HepG2 (cell line): ENCODE results near the gene IFNLR1. TPM values are rescaled to one million over a fixed set of nuclear protein-coding genes. Genes with fewer than 3 reads are reported as not detected.

ENCODE experiments used
- ATAC-seq: fragments of 200-7000 bp; cut with Tn5 transposase; 3 replicates; pipeline ENCODE4 v1.9.1; 2020; ENCODE audit warnings: mild to moderate bottlenecking, moderate library complexity
- BruUV-seq: library from RNA; stranded (reverse); fragments of 400-500 nt; replicated peaks from 2 replicates; lab custom pipeline; 2021; lab: Mats Ljungman, UMichigan
- CTCF ChIA-PET: fragments of 300-600 bp; formaldehyde crosslinking; extraction: SDS; loops from one replicate; lab custom pipeline; 2021; ENCODE audit warnings: low total read pairs, inconsistent platforms, low intra/inter-chr PET ratio; lab: Yijun Ruan, JAX
- POLR2A ChIA-PET: fragments of 350-600 bp; sonication (Branson Sonifier 250); formaldehyde crosslinking; loops from one replicate; lab custom pipeline; 2020; ENCODE audit warnings: antibody characterized with exemption, inconsistent platforms; lab: Yijun Ruan, JAX
- DNase-seq: peaks from one replicate; pipeline ENCODE4 v3.0.0-alpha.2; 2015; ENCODE audit warnings: low spot score
- FAIRE-seq: peaks from 3 replicates; lab custom pipeline; 2011; peaks lifted over from hg19 to GRCh38; lab: Jason Lieb, UNC
- H2AFZ ChIP-seq: one replicate; pipeline ENCODE4 v1.6.1; 2011; ENCODE audit warnings: low read length, inconsistent platforms
- H3K27ac ChIP-seq: fragments of 300-600 bp; 3 replicates; pipeline ENCODE4 v1.8.0; 2011; ENCODE audit warnings: mixed run types, mild to moderate bottlenecking, mixed read lengths, low read length, inconsistent platforms; ENCODE audit not compliant: insufficient read depth; ENCODE audit errors: extremely low read length
- H3K27me3 ChIP-seq, 2 experiments: fragments of 200-600 bp in 1 of 2; 2 replicates in 1 of 2; 3 replicates in 1 of 2; pipeline versions ENCODE4 v1.6.0 to v1.8.0; 2011; ENCODE audit warnings: low read length in 2 of 2, mild to moderate bottlenecking in 2 of 2, moderate library complexity in 2 of 2, inconsistent platforms in 1 of 2; ENCODE audit not compliant: insufficient read depth in 2 of 2, control insufficient read depth in 1 of 2
- H3K36me3 ChIP-seq, 2 experiments: fragments of 200-600 bp in 1 of 2; replicated peaks in 1 of 2; 2 replicates in 1 of 2; 3 replicates in 1 of 2; pipeline versions ENCODE4 v1.5.1 to v1.8.0; 2011; ENCODE audit warnings: low read length in 2 of 2, inconsistent platforms in 1 of 2; ENCODE audit not compliant: insufficient read depth in 2 of 2, control insufficient read depth in 1 of 2
- H3K4me1 ChIP-seq: 2 replicates; pipeline ENCODE4 v1.5.1; 2012; ENCODE audit warnings: low read length, inconsistent platforms; ENCODE audit not compliant: insufficient read depth
- H3K4me2 ChIP-seq: 2 replicates; pipeline ENCODE4 v1.6.0; 2011; ENCODE audit warnings: low read depth, low read length, inconsistent platforms
- H3K4me3 ChIP-seq, 3 experiments: fragments of 200-600 bp in 1 of 3; sonication (generic), shearing (Covaris generic) in 1 of 3; replicated peaks in 1 of 3; 2 replicates each; pipeline ENCODE4 v1.5.1; 2011 to 2016; ENCODE audit warnings: low read length in 3 of 3, inconsistent platforms in 2 of 3, low read depth in 2 of 3, mild to moderate bottlenecking in 2 of 3, control low read depth in 1 of 3, mixed read lengths in 1 of 3; ENCODE audit not compliant: insufficient read depth in 1 of 3
- H3K79me2 ChIP-seq: one replicate; pipeline ENCODE4 v1.6.1; 2011; ENCODE audit warnings: low read length, inconsistent platforms; ENCODE audit not compliant: insufficient read depth
- H3K9ac ChIP-seq: 2 replicates; pipeline ENCODE4 v1.6.0; 2011; ENCODE audit warnings: mild to moderate bottlenecking, low read depth, low read length, inconsistent platforms; ENCODE audit not compliant: insufficient read depth
- H3K9me3 ChIP-seq: 2 replicates; pipeline ENCODE4 v1.5.1; 2012; ENCODE audit warnings: mild to moderate bottlenecking, low read length
- H4K20me1 ChIP-seq: 2 replicates; pipeline ENCODE4 v1.6.0; 2011; ENCODE audit warnings: inconsistent platforms, mild to moderate bottlenecking, low read length, moderate library complexity; ENCODE audit not compliant: insufficient read depth
- HNRNPL ChIP-seq: fragments of 200-400 bp; formaldehyde crosslinking; IDR thresholded peaks from 2 replicates; pipeline ENCODE4 v1.6.1; 2017; ENCODE audit warnings: mild to moderate bottlenecking, low read depth, low read length
- SNRNP70 ChIP-seq: fragments of 200-400 bp; formaldehyde crosslinking; IDR thresholded peaks from 2 replicates; pipeline ENCODE4 v1.6.1; 2017; ENCODE audit warnings: mild to moderate bottlenecking, low read depth, low read length, moderate library complexity
- ZNF326 ChIP-seq: sonication (generic); formaldehyde crosslinking; IDR thresholded peaks from 2 replicates; pipeline ENCODE4 v1.4.0; 2020; ENCODE audit warnings: missing genetic modification reagents, borderline replicate concordance
- WGBS: methylation state at CpG from one replicate; pipeline ENCODE4 v1.1.6; 2017; ENCODE audit warnings: low lambda C conversion rate; 5-methylcytosine and 5-hydroxymethylcytosine counted together
- in situ Hi-C: cut with HindIII; loops from 2 replicates; pipeline ENCODE4 v1.10.0; 2017; ENCODE audit warnings: low pct_unique_long_range_greater_than_20kb; ENCODE audit not compliant: extremely low pct_ligation_motif_present
- intact Hi-C: fragments of 100-400 bp; cut with micrococcal nuclease; formaldehyde crosslinking; loops from one replicate; pipeline ENCODE4 v1.10.0; 2022; ENCODE audit not compliant: unreplicated experiment
- polyA plus RNA-seq, 8 experiments: library from polyadenylated mRNA; depleted of rRNA in 3 of 8; stranded (reverse) in 7 of 8; unstranded in 1 of 8; fragments of >200 nt; fragmentation: Illumina TruSeq in 4 of 8; extraction: Trizol in 4 of 8; gene quantifications; 2 replicates each; pipeline versions ENCODE4 v1.2.1 to v1.2.3, GENCODE V29; 2011 to 2016; ENCODE audit warnings: low read depth in 4 of 8, missing spikeins in 1 of 8, mixed read lengths in 1 of 8; ENCODE audit not compliant: insufficient read depth in 1 of 8
- total RNA-seq, 5 experiments: library from RNA; depleted of rRNA; stranded (reverse); fragments of >200 nt; fragmentation: Illumina TruSeq; extraction: Trizol; gene quantifications; 2 replicates each; pipeline ENCODE4 v1.2.3, GENCODE V29; 2016; ENCODE audit warnings: low read depth in 1 of 5
- TF ChIP-seq, protein P1 (sequence below): sonication (generic); formaldehyde crosslinking; IDR thresholded peaks from 2 replicates; pipeline ENCODE4 v1.4.0; 2020; ENCODE audit warnings: mild to moderate bottlenecking, missing genetic modification reagents
- TF ChIP-seq, protein P2 (sequence below): sonication (generic); formaldehyde crosslinking; IDR thresholded peaks from 2 replicates; pipeline ENCODE4 v1.4.0; 2020; ENCODE audit warnings: mild to moderate bottlenecking, missing genetic modification reagents
- TF ChIP-seq, protein P3 (sequence below): sonication (generic); formaldehyde crosslinking; IDR thresholded peaks from 2 replicates; pipeline ENCODE4 v1.4.0; 2020; ENCODE audit warnings: mild to moderate bottlenecking, missing genetic modification reagents
- TF ChIP-seq, protein P4 (sequence below): sonication (generic); formaldehyde crosslinking; IDR thresholded peaks from 2 replicates; pipeline ENCODE4 v1.5.0; 2020; ENCODE audit warnings: missing genetic modification reagents, mild to moderate bottlenecking, borderline replicate concordance

The IFNLR1 gene
- total and polyA plus RNA-seq, 2 of the 13 experiments (the other 11 are each of a cell fraction or from before 2014, with no cell fraction given), result 3.8 to 8.5 TPM

- H3K36me3 ChIP-seq, result peaks cover 1 to 13% of the 10 kb centered on the region in 2 experiments; a peak in 3 of 5 replicates
- no peak for DNase-seq
- no peaks in the 10 kb centered on the region for H3K79me2 ChIP-seq
- no peak overlapping the region for H3K9ac ChIP-seq
- FAIRE-seq, result no peak
- in situ Hi-C loops, result no loop called here
- no peaks in the 10 kb centered on the region for H3K27me3 ChIP-seq
- no peaks in the 10 kb centered on the region for H4K20me1 ChIP-seq
- no TSS peak for BruUV-seq
- no peak overlapping the region for H3K27ac ChIP-seq
- intact Hi-C loops, result no loop called here
- 91% methylated on average over 3 of the region's 3 CpGs for WGBS
- ChIA-PET POLR2A (no interaction called here), CTCF (no interaction called here)
- H3K4me2 ChIP-seq, result no peak overlapping the region
- no peak overlapping the region for H2AFZ ChIP-seq
- no peak for ATAC-seq
- H3K4me1 ChIP-seq, result no peaks in the 10 kb centered on the region
- H3K9me3 ChIP-seq, result no peaks in the 10 kb centered on the region
- no peak overlapping the region for H3K4me3 ChIP-seq
- TF ChIP-seq ZNF326 (CRISPR knock-in tag) (no peak), HNRNPL (no peak), SNRNP70 (no peak)
- TF ChIP-seq, protein P1, sequence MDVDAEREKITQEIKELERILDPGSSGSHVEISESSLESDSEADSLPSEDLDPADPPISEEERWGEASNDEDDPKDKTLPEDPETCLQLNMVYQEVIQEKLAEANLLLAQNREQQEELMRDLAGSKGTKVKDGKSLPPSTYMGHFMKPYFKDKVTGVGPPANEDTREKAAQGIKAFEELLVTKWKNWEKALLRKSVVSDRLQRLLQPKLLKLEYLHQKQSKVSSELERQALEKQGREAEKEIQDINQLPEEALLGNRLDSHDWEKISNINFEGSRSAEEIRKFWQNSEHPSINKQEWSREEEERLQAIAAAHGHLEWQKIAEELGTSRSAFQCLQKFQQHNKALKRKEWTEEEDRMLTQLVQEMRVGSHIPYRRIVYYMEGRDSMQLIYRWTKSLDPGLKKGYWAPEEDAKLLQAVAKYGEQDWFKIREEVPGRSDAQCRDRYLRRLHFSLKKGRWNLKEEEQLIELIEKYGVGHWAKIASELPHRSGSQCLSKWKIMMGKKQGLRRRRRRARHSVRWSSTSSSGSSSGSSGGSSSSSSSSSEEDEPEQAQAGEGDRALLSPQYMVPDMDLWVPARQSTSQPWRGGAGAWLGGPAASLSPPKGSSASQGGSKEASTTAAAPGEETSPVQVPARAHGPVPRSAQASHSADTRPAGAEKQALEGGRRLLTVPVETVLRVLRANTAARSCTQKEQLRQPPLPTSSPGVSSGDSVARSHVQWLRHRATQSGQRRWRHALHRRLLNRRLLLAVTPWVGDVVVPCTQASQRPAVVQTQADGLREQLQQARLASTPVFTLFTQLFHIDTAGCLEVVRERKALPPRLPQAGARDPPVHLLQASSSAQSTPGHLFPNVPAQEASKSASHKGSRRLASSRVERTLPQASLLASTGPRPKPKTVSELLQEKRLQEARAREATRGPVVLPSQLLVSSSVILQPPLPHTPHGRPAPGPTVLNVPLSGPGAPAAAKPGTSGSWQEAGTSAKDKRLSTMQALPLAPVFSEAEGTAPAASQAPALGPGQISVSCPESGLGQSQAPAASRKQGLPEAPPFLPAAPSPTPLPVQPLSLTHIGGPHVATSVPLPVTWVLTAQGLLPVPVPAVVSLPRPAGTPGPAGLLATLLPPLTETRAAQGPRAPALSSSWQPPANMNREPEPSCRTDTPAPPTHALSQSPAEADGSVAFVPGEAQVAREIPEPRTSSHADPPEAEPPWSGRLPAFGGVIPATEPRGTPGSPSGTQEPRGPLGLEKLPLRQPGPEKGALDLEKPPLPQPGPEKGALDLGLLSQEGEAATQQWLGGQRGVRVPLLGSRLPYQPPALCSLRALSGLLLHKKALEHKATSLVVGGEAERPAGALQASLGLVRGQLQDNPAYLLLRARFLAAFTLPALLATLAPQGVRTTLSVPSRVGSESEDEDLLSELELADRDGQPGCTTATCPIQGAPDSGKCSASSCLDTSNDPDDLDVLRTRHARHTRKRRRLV (CRISPR knock-in tag), result no peak
- TF ChIP-seq, protein P2, sequence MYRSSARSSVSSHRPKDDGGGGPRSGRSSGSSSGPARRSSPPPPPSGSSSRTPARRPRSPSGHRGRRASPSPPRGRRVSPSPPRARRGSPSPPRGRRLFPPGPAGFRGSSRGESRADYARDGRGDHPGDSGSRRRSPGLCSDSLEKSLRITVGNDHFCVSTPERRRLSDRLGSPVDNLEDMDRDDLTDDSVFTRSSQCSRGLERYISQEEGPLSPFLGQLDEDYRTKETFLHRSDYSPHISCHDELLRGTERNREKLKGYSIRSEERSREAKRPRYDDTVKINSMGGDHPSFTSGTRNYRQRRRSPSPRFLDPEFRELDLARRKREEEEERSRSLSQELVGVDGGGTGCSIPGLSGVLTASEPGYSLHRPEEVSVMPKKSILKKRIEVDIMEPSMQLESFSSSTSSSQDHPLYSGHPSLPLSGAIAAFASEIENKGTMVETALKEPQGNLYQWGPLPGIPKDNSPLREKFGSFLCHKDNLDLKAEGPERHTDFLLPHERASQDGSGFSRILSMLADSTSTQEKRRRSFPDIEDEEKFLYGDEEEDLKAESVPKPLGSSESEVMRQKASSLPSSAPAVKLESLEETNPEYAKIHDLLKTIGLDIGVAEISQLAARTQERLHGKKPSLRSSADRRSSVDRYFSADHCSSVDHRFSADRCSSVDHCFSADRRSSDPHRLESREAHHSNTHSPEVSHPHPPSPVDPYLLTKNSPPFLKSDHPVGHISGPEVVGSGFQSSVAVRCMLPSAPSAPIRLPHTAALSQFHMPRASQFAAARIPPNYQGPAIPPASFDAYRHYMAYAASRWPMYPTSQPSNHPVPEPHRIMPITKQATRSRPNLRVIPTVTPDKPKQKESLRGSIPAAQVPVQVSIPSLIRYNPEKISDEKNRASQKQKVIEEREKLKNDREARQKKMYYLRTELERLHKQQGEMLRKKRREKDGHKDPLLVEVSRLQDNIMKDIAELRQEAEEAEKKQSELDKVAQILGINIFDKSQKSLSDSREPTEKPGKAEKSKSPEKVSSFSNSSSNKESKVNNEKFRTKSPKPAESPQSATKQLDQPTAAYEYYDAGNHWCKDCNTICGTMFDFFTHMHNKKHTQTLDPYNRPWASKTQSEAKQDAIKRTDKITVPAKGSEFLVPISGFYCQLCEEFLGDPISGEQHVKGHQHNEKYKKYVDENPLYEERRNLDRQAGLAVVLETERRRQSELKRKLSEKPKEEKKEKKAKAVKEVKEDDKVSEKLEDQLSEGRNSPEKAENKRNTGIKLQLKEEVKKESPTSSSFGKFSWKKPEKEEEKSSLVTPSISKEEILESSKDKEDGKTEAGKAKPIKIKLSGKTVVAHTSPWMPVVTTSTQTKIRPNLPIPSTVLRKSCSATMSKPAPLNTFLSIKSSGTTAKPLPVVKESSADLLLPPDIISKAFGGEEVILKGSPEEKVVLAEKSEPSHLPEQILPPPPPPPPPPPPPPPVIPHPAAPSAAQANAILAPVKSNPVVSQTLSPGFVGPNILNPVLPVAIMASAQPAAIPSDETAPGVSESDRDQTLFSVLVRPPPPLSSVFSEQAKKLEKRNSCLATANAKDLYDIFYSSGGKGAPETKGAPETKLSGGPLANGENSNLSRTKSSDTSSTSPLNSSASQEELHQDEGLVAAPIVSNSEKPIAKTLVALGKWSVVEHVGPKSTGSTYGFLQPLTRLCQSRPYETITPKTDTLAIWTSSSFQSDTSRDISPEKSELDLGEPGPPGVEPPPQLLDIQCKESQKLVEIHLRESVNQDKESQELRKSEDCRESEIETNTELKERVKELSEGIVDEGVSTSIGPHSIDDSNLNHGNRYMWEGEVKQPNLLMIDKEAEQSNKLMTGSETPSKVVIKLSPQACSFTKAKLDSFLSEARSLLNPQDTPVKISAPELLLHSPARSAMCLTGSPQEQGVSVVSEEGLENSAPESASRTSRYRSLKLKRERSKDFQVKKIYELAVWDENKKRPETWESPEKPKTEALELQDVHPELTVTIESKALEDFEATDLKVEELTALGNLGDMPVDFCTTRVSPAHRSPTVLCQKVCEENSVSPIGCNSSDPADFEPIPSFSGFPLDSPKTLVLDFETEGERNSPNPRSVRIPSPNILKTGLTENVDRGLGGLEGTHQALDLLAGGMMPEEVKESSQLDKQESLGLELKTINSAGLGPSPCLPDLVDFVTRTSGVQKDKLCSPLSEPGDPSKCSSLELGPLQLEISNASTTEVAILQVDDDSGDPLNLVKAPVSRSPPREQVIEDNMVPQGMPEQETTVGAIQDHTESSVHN (CRISPR knock-in tag), result no peak
- TF ChIP-seq, protein P3, sequence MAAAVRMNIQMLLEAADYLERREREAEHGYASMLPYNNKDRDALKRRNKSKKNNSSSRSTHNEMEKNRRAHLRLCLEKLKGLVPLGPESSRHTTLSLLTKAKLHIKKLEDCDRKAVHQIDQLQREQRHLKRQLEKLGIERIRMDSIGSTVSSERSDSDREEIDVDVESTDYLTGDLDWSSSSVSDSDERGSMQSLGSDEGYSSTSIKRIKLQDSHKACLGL (CRISPR knock-in tag), result no peak
- TF ChIP-seq, protein P4, sequence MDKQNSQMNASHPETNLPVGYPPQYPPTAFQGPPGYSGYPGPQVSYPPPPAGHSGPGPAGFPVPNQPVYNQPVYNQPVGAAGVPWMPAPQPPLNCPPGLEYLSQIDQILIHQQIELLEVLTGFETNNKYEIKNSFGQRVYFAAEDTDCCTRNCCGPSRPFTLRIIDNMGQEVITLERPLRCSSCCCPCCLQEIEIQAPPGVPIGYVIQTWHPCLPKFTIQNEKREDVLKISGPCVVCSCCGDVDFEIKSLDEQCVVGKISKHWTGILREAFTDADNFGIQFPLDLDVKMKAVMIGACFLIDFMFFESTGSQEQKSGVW, result no peak
Observed at GRCh38 chr1:24134376-24134775, 52.7 kb downstream of the IFNLR1 start.
